Stimulated activated CD8-positive, alpha-beta memory T cell treated with anti-CD3 and anti-CD28 coated beads, Interleukin-12 subunit alpha, Interleukin-12 subunit beta, amount 100 ng/mL, for 24 hours (primary cell): Measurements from ENCODE around the gene SLC25A30.
"Not testable (repeated sequence)": the region's sequence is repeated elsewhere in the genome, so short reads cannot be mapped to it uniquely, and the experiment has no call there.

Source experiments
- DNase-seq: peaks from one replicate; pipeline ENCODE4 v3.0.0-alpha.2; 2020; ENCODE audit errors: extremely low read depth

Gene SLC25A30

DNA sequence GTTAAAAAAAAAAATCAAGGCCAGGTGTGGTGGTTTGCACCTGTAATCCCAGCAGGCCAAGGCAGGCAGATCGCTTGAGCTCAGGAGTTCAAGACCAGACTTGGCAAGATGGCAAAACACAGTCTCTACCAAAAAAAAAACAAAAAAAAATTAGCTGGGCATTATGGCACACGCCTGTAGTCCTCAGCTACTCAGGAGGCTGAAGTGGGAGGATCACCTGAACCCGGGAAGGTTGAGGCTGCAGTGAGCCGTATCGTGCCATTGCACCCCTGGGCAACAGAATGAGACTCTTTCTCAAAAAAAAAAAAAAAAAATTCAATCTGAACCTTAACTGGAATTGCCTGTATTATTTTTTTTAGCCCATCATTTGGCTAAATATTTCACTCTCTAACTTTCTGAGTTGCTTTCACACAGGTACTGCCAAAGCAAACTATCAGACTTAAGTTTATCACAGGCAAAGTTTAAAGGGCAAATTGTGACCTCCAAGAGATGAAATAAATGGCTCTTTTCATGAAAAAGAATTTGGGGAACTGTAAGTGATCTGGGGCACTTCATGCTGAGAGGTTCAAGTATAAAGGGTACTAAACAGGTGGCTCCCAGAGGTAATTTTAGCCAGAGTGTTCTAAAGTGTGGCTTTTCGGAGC lies 14.7 kb upstream of the SLC25A30 start:
- DNase-seq = no peak

DNA sequence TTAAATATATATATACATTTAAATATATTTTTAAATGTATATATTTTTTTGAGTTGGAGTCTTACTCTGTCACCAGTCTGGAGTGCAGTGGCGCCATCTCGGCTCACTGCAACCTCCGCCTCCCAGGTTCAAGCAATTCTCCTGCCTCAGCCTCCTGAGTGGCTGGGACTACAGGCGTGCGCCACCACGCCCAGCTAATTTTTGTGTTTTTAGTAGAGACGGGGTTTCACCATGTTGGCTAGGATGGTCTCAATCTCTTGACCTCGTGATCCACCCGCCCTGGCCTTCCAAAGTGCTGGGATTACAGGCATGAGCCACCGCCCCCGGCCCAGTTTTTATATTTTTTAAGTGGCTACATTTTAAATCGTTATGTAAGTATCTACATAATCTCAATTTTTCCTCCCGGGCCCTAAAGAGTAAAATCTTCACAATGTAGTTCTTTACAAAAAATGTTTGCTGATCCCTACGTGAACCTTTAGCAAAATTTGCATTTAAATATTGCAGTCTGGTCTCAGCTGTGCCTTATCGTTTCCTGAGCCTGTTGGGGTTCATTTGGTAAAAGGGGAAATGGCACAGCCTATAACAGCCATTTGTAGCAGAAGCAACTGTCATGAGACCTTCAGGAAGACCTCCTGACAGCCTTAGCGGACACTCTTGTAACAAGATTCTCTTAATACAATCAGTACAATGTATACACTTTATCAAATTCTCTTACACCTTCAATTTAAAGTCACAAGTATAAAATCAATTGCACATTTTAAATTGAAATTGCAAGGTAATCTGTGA lies 8.1 kb upstream of the SLC25A30 start:
- not testable (repeated sequence) for DNase-seq

DNA sequence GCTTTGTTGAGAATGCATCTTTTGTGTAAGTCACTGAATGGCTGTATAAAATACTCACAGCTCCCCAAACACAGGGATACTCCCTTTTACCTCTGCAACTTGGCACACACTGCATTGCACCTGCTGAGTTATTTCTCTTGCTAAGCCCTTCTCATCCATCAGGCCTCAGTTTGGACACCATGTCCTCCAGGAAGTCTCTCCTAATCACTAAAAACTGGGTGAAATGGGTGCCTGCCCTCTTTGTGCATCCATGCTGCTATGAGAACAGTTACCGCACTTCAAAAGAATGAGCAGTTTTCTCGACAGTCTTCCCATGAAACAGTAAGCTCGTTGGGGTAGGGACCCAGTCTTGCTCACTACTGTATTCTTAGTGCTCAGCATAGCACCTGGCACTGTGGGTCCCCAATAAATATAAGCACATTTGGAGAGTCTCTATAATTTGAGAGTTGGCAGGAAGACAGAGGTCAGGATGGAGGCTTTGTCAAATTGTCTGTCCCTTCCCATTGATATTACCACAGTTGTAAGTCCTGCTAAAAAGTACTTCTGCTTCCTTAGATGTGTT lies 4.6 kb upstream of the SLC25A30 start:
- no peak for DNase-seq

DNA sequence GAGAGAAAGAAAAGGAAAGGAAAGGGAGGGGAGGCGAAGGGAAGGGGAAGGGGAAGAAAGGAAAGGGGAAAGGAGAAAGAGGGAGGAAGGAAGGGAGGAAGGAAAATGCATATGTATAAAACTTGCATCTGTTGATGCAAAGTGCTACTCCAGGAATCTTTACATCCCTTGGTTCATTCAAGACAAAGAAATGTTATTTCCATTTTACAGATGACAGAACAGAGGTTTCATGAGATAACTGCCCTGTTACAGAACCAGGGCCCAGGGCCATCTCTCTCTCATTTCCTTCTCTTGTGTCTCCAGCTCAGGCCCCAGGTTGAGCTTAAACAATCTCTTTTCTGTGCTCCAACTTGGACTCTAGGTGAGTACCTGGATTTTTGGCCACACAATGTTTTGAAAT lies 1.8 kb upstream of the SLC25A30 start:
- no peak for DNase-seq

DNA sequence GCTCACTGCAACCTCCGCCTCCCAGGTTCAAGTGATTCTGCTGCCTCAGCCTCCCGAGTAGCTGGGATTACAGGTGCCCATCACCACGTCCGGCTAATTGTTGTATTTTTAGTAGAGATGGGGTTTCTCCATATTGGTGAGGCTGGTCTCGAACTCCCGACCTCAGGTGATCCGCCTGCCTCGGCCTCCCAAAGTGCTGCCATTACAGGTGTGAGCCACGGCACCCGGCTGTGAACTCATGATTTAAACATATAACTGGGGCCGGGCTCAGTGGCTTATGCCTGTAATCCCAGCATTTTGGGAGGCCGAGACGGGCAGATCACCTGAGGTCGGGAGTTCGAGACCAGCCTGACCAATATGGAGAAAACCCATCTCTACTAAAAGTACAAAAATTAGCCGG lies 1.2 kb upstream of the SLC25A30 start:
- not testable (repeated sequence) for DNase-seq

DNA sequence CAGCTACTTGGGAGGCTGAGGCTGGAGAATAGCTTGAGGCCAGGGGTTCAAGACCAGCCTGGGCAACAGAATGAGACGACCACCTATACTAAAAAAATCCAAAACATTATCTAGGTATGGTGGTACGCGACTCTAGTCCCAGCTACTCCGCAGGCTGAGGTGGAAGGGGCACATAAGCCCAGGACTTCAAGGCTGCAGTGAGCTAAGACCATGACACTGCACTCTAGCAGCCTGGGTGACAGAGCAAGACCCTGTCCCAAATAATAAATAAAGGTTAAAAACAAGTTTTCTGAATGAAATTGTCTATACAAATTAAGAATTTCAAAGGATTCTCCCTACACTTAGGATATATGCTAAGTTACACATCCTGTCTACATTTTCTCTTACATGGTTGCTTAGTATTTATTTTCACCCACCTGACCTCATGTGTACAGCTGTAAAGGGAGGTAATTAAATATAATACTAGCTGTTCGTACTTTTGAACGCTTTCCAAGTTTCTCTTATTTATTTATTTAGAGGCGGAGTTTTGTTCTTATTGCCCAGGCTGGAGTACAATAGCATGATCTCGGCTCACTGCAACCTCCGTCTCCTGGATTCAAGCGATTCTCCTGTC lies 1.6 kb downstream of the SLC25A30 start:
- DNase-seq = no peak

DNA sequence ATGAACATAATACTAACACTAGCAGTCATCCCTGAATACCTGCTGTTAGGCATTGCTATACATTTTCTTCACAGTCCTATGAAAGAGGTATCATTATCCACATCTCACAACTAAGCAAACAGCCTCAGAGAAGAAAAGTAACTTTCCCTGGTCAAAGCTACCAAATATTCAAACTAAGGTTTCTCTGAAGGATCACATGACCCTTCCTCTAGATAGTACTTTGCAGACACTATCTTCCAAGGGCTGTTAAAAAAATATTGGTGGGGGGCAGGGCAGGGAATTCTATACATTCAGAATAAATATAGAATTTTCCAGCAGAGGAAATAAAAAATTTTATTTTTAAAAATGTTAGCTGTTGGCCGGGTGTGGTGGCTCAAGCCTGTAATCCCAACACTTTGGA lies 3.1 kb downstream of the SLC25A30 start:
- no peak for DNase-seq

DNA sequence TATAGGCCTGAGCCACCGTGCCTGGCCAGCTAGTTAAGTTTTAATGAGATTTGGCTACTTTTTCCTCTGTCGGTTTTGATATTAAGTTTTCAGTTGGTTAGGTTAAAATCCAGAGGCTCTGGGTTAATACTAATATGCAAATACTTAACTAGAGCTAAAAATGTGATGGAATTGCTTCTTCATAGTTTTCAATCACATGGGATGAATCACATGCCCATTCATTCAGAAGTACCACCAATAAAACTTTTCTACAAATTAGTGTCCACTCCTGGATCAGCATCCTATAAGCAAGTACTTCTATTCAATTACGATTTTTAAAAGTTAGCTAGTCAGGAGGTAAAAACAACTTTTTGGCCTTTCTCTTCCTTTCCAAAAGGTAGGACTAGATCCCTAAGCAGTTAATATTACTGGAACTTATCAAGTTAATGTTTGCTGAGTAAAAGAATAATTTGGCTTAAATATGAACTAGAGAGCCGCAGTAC lies 4.3 kb downstream of the SLC25A30 start:
- DNase-seq = no peak

DNA sequence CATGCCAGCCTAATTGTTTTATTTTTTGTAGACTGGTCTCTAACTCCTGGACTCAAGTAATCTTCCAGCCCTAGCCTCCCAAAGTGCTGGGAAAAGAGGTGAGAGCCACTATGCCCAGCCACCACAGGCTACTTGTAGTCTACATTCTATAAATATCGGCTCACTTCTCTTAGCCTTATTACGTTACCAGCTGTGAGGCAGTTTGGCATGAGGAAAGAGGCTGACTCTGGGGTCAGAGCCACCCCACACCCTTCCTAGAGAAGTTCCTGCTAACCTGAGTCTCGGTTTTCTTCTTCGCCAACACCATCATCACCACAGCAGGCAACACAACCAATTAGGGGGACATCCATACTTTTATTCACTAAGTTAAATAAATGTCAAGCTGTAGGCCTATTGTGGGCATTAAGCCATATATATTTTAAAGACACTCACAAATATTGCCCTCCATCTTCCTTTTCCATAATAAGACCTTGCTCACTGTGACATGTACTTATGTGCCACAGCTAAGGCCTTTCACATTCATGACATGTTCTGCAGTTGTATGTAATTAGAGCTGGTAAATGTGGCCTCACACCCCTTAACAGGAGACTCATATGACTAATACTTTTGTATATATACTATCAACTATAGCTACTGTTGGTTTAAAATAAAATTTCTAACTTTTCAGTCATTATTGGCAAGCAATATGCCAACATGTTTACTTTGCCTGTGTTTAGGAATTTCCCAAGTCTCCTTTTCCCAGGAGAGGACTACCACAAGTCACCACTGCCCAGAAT lies 5.7 kb downstream of the SLC25A30 start:
- DNase-seq = no peak

DNA sequence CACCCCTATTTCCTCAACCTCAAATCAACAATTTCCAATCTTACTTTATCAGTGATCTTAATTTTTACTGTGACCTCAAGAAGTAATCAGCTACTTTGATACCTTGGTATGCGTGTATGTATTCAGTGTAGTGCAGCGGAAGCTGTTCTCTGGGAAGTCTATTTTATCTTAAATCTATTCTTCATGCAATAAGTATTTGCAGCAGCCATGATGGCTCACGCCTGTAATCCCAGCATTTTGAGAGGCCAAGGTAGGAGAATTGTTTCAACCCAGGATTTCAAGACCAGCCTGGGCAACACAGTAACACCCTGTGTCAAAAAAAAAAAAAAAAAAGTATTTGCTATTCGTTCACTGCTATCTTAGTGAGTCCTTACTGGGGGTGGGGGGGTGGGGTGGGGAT lies 6.5 kb downstream of the SLC25A30 start:
- DNase-seq = no peak

DNA sequence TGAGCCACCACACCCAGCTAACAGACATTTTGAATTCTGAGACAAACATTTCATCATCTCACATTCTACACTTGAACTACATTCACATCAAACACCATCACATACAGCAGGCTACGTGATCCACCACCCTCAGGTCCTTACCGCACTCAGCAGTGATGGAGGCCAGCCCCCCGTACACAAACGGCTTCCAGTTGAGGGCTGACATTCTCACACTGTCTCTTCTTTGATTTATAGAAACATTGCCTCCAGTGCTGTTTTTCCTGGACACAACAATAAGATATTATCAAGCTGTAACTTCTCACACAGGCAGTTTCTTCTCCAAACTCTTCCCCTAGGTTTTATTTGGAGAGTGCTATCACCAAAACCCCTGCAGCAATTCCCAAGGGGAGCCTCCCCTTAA lies 7.0 kb downstream of the SLC25A30 start:
- DNase-seq = no peak

DNA sequence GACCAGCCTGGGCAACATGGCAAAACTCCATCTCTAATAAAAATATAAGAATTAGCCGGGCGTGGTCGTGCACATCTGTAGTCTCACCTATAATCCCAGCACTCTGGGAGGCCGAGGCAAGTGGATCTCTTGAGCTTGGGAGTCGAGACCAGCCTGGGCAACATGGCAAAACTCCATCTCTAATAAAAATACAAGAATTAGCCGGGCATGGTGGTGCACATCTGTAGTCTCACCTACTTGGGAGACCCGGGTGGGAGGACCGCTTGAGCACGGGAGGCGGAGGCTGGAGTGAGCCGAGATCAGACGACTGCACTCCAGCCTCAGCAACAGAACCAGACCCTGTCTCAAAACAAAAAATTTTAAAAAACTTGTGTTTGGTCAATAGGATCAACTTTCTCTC lies 7.7 kb downstream of the SLC25A30 start:
- DNase-seq = no peak

DNA sequence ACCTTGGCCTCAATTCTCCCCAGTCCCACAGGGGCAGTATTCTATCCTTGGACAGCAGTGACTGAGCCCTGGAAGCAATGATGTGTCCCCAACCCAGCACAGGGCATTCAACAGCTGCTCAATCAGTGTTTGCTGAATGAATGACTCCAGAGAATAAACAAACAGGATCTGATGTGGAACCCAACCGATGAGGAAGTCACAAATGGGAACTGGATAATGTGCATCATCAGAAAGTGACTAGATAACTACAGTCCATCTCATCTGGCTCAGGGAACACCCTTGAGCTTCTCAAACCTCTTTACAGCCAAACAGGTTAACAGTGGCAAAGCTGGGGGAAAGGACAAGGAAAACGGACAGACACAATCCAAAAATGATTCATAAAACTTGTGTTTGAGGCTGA lies 8.2 kb downstream of the SLC25A30 start:
- DNase-seq = no peak

DNA sequence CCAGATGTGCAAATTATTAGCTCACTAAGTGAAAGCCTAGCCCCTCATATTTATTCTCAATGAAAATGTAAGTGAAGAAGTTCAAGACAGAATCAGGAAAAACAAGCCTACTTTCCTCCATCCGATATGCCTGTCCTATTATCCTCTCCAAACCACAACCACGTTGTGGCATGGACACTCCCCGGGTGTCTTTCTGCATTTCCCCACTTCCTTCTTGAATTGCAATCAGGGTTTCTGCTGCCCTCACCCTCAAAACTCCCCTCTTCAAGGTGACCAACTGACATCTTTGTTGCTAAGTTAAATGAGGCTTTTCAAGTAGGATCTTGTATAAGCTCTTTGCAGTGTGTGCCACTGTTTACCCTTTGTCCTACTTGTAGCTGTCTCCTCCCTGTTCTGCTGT lies 11.8 kb downstream of the SLC25A30 start:
- DNase-seq = no peak

DNA sequence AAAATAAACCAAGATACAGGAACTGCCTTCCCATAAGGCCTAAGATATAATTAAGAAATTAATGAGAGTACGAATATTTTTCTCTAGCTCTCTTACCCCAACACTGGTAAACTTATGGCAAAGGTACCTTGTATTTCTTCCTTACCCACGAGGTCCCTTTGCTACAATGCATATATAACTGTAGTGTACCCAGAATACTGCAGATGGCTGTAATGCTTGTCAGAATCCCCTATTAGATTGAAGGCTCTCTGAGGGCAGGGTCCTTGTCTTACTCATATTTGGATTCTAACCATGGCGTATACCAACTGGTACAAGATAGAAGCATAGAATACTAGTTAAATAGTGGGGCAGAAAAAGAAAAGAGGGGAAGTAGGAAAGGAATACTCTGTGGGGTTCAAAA lies 15.1 kb downstream of the SLC25A30 start:
- DNase-seq = no peak

DNA sequence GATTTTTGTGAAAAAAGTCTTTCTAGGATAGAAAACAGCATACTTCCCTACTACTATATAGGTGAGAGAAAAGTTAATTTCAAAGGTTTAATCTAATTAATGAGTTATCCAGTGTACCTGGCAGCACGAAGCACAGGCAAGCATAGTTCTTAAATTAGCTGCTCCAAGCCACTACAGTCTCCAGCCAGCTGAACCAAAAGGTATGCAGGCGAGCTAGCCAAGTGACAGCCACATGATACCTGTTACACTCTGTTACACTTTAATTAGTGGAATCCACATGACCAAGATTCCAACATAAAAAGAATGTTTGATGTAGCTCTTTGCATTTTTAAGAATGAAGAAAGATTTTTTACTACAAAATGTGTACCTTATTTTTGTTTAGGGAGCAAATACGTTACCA lies 15.5 kb downstream of the SLC25A30 start:
- DNase-seq = no peak

DNA sequence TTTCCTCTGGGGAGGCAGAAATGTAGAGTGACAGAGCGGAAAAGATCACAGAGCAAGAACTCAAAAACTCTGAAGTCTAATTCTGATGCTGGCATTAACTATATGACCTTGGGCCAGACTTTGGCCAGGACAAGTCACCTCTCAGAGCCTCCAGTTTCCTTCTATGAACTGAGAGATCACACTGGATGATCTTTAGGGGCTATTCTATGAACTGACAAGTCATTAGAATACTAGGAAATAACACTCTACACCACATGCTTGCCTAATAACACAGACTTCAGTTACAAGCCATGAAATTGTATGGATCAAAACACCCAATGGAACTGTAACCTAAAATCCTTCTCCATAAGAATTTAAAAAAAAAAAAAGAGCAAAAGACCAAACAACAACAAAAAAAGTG lies 16.9 kb downstream of the SLC25A30 start:
- DNase-seq = no peak

DNA sequence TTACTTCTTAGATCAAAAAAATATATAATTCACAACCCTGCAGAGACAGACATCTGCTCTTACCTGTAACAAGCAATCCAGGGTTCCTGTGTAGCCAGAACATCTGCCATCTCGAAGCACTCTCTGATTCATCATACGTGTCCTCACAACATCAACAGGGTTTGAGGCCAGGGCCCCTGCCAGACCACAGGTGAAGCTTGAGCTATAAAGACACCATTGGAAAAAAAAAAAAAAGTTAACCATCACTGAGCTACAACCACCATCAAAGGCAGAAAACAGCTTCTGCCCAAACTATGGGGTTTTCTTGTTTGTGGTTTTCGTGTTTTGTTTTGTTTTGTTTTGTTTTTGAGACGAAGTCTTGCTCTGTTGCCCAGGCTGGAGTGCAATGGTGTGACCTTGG lies 19.3 kb downstream of the SLC25A30 start:
- no peak for DNase-seq

DNA sequence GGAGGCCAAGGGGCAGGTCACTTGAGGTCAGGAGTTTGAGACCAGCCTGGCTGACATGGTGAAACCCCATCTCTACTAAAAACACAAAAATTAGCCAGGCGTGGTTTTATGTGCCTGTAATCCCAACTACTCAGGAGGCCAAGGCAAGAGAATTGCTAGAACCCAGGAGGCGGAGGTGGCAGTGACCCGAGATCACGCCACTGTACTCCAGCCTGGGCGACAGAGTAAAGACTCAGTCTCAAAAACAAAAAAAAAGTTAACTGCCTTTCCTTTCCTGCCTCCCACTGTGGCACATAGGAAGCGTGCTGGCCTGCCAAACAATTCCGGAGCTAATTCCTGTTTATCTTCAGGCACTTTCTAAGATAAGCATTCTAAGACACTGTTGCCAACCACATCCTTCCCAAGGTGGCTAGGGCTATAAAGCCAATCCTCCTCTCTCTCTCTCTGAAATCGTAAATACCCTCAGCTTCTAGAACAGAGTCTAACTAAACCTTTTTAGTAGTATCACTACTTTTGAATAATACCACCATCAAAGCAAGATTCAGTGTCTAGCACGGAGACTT lies 21.6 kb downstream of the SLC25A30 start:
- no peak for DNase-seq

DNA sequence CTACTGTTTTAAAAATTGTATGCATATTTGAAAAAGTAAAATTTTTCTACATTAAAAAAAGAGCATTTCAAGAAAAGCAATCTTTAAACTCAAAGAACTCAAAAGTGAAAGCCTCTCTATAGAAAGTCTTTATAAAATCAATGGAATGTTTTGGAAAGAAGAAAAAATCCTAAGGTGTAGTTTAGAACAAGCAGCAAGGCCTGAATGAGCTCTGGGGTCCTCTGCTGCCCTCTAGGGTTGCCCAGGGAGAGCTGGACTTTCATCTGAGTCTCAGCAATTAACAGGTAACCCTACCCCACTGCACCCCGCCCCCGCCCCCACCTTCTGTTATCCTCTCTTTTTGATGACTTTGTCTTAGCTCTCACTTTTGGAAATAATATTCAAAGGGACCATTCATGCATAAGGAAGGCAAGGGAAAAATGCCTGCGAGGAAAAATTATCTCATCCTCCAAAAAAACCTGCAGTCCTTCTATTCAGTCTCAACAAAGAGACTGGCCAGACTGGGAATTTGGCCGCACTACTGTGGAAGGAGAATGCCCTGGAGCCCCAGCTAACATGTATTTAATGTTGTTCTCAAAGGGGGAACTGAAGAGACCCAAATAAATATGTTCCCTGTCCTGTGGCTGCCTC lies 24.1 kb downstream of the SLC25A30 start:
- no peak for DNase-seq

DNA sequence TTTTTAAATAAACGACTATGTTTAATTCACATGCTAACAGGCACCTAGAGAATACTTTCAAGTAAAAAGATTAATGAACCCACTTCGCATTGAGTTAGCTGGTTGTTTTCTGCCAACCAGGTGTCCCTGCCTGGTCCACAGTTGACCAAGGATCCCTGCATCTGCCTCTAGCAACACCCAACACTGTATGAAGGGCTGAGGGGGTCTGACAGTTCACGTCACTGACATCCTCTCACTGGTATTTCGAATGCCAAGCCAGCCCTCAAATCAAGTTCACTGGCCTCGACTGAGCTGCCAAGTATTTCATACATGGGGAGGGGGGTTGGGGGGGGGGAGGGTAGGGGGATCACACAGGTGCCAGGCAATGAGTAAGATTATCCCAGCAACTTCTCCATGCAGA lies 25.4 kb downstream of the SLC25A30 start:
- no peak for DNase-seq
